ENCODE data around the gene DEPDC1B.

Gene DEPDC1B

GRCh38 chr5:60551829-60552228, 148.1 kb downstream of the DEPDC1B start:
- TF ChIP-seq CTCF (IDR thresholded peaks at IDR 0.05; ENCODE audit: borderline replicate concordance, insufficient read depth, low read depth, low read length), result no peak
- no peak overlapping the region for H3K4me3 ChIP-seq (ENCODE audit: low read depth, low read length)

GRCh38 chr5:60551250-60551649, 148.7 kb downstream of the DEPDC1B start:
- TF ChIP-seq CTCF (IDR thresholded peaks at IDR 0.05; ENCODE audit: borderline replicate concordance, insufficient read depth, low read depth, low read length), result no peak
- no peak overlapping the region for H3K4me3 ChIP-seq (ENCODE audit: low read depth, low read length)

- TF ChIP-seq CTCF (IDR thresholded peaks at IDR 0.05; ENCODE audit: borderline replicate concordance, insufficient read depth, low read depth, low read length), result no peak
- H3K4me3 ChIP-seq (ENCODE audit: low read depth, low read length), result no peak overlapping the region
These were observed 149.7 kb downstream of the DEPDC1B start for GRCh38 chr5:60550311-60550710.

GRCh38 chr5:60549841-60550240, 150.1 kb downstream of the DEPDC1B start:
- TF ChIP-seq CTCF (IDR thresholded peaks at IDR 0.05; ENCODE audit: borderline replicate concordance, insufficient read depth, low read depth, low read length), result no peak

More at GRCh38 chr5:60549841-60550240, 150.1 kb downstream of the DEPDC1B start:
- no peak overlapping the region for H3K4me3 ChIP-seq (ENCODE audit: low read depth, low read length)
